HepG2 (cell line): Measurements from ENCODE around the gene SAPCD2. TPM values are rescaled to one million over a fixed set of nuclear protein-coding genes. Genes with fewer than 3 reads are reported as not detected.

Experiments
- FOXA3 ChIP-seq: IDR thresholded peaks from 2 replicates; pipeline ENCODE4 v1.6.1; 2016; ENCODE audit warnings: missing genetic modification reagents, missing compliant biosample characterization
- IKZF4 ChIP-seq: sonication (generic); formaldehyde crosslinking; IDR thresholded peaks from 2 replicates; pipeline ENCODE4 v1.5.1; 2020; ENCODE audit warnings: borderline replicate concordance, mild to moderate bottlenecking, low read depth, missing genetic modification reagents; ENCODE audit errors: not compliant biosample characterization
- MEIS2 ChIP-seq: sonication (generic); formaldehyde crosslinking; IDR thresholded peaks from 2 replicates; pipeline ENCODE4 v1.9.0; 2021; ENCODE audit warnings: mild to moderate bottlenecking, missing genetic modification reagents
- NAIF1 ChIP-seq: sonication (generic); formaldehyde crosslinking; IDR thresholded peaks from 2 replicates; pipeline ENCODE4 v1.5.0; 2020; ENCODE audit warnings: mild to moderate bottlenecking, missing genetic modification reagents, borderline replicate concordance
- NCOA5 ChIP-seq: sonication (generic); formaldehyde crosslinking; IDR thresholded peaks from 2 replicates; pipeline ENCODE4 v1.4.0; 2020; ENCODE audit warnings: missing genetic modification reagents
- NFYB ChIP-seq: sonication (generic); formaldehyde crosslinking; IDR thresholded peaks from 2 replicates; pipeline ENCODE4 v1.4.0; 2020; ENCODE audit warnings: missing genetic modification reagents
- RFX1 ChIP-seq: fragments of 450-650 bp; IDR thresholded peaks from 2 replicates; pipeline ENCODE4 v1.6.1; 2017
- XBP1 ChIP-seq: sonication (generic); formaldehyde crosslinking; IDR thresholded peaks from 2 replicates; pipeline ENCODE4 v1.5.0; 2020; ENCODE audit warnings: missing genetic modification reagents
- ZNF552 ChIP-seq: sonication (generic); formaldehyde crosslinking; IDR thresholded peaks from 2 replicates; pipeline ENCODE4 v1.9.0; 2022; ENCODE audit warnings: missing genetic modification reagents, mild to moderate bottlenecking, borderline replicate concordance
- ZNF619 ChIP-seq: sonication (generic); formaldehyde crosslinking; IDR thresholded peaks from 2 replicates; pipeline ENCODE4 v1.4.0; 2020; ENCODE audit warnings: mild to moderate bottlenecking, missing genetic modification reagents
- polyA plus RNA-seq, 8 experiments: library from polyadenylated mRNA; depleted of rRNA in 3 of 8; stranded (reverse) in 7 of 8; unstranded in 1 of 8; fragments of >200 nt; fragmentation: Illumina TruSeq in 4 of 8; extraction: Trizol in 4 of 8; gene quantifications; 2 replicates each; pipeline versions ENCODE4 v1.2.1 to v1.2.3, GENCODE V29; 2011 to 2016; ENCODE audit warnings: low read depth in 4 of 8, missing spikeins in 1 of 8, mixed read lengths in 1 of 8; ENCODE audit not compliant: insufficient read depth in 1 of 8
- total RNA-seq, 5 experiments: library from RNA; depleted of rRNA; stranded (reverse); fragments of >200 nt; fragmentation: Illumina TruSeq; extraction: Trizol; gene quantifications; 2 replicates each; pipeline ENCODE4 v1.2.3, GENCODE V29; 2016; ENCODE audit warnings: low read depth in 1 of 5
- TF ChIP-seq, protein P1 (sequence below): sonication (generic); formaldehyde crosslinking; IDR thresholded peaks from 2 replicates; pipeline ENCODE4 v1.4.0; 2020; ENCODE audit warnings: mild to moderate bottlenecking, missing genetic modification reagents
- TF ChIP-seq, protein P2 (sequence below), 2 experiments: sonication (generic) in 1 of 2; formaldehyde crosslinking in 1 of 2; IDR thresholded peaks; 2 replicates each; pipeline versions ENCODE4 v1.4.0 to v1.6.1; 2018 to 2020; ENCODE audit warnings: missing genetic modification reagents in 2 of 2, borderline replicate concordance in 1 of 2, low read depth in 1 of 2, mild to moderate bottlenecking in 1 of 2, missing biosample characterization in 1 of 2
- TF ChIP-seq, protein P3 (sequence below): sonication (generic); formaldehyde crosslinking; IDR thresholded peaks from 2 replicates; pipeline ENCODE4 v1.5.0; 2020; ENCODE audit warnings: missing genetic modification reagents, mild to moderate bottlenecking, borderline replicate concordance
- TF ChIP-seq, protein P4 (sequence below): sonication (generic); formaldehyde crosslinking; IDR thresholded peaks from 2 replicates; pipeline ENCODE4 v1.5.1; 2020; ENCODE audit warnings: mild to moderate bottlenecking, missing genetic modification reagents, moderate library complexity
- TF ChIP-seq, protein P5 (sequence below): sonication (generic); formaldehyde crosslinking; IDR thresholded peaks from 2 replicates; pipeline ENCODE4 v1.4.0; 2020; ENCODE audit warnings: mild to moderate bottlenecking, missing genetic modification reagents
- TF ChIP-seq, protein P6 (sequence below): sonication (generic); formaldehyde crosslinking; IDR thresholded peaks from 2 replicates; pipeline ENCODE4 v1.4.0; 2020; ENCODE audit warnings: mild to moderate bottlenecking, missing genetic modification reagents

Gene SAPCD2
- total and polyA plus RNA-seq, 2 of the 13 experiments (the other 11 are each of a cell fraction or from before 2014, with no cell fraction given), result 21.9 to 42.8 TPM

DNA sequence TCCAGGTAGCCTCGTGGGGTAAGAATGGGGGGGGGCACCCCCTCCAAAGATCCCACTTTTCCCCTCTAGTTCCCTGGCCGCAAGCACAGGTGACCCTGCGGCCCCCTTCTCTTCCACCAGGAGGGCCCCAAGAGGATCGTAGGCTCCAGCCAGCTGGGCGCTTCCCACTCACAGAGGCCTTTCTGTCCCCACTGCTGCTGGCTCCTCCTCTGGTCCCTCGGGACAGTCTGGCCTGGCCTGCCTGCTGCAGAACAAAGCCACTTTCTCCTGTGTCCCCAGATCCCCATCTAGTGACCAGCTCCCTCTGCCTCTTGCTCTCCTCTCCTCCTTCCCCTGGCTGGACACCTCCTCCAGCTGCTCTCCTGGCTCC lies 534 bp upstream of the SAPCD2 start (continued):
- TF ChIP-seq, protein P1, sequence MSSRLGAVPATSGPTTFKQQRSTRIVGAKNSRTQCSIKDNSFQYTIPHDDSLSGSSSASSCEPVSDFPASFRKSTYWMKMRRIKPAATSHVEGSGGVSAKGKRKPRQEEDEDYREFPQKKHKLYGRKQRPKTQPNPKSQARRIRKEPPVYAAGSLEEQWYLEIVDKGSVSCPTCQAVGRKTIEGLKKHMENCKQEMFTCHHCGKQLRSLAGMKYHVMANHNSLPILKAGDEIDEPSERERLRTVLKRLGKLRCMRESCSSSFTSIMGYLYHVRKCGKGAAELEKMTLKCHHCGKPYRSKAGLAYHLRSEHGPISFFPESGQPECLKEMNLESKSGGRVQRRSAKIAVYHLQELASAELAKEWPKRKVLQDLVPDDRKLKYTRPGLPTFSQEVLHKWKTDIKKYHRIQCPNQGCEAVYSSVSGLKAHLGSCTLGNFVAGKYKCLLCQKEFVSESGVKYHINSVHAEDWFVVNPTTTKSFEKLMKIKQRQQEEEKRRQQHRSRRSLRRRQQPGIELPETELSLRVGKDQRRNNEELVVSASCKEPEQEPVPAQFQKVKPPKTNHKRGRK (CRISPR knock-in tag), result 0 out of 2 replicates have a peak, but pooled peaks have one; percentile 34
- no peak for TF ChIP-seq RFX1
- TF ChIP-seq MEIS2 (CRISPR knock-in tag), result no peak
- no peak for TF ChIP-seq NFYB
- TF ChIP-seq NAIF1 (CRISPR knock-in tag), result no peak
- peak; percentile 25 for TF ChIP-seq IKZF4
- no peak for TF ChIP-seq NCOA5
- TF ChIP-seq, protein P2, sequence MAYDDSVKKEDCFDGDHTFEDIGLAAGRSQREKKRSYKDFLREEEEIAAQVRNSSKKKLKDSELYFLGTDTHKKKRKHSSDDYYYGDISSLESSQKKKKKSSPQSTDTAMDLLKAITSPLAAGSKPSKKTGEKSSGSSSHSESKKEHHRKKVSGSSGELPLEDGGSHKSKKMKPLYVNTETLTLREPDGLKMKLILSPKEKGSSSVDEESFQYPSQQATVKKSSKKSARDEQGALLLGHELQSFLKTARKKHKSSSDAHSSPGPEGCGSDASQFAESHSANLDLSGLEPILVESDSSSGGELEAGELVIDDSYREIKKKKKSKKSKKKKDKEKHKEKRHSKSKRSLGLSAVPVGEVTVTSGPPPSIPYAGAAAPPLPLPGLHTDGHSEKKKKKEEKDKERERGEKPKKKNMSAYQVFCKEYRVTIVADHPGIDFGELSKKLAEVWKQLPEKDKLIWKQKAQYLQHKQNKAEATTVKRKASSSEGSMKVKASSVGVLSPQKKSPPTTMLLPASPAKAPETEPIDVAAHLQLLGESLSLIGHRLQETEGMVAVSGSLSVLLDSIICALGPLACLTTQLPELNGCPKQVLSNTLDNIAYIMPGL (CRISPR knock-in tag; IDR thresholded peaks at IDR 0.05; ENCODE audit: borderline replicate concordance in 1 of 2, low read depth in 1 of 2), result peak in 1 of 2 experiments; percentile 44; a peak in 1 of 4 replicates
- TF ChIP-seq FOXA3 (CRISPR knock-in tag), result no peak
- TF ChIP-seq, protein P3, sequence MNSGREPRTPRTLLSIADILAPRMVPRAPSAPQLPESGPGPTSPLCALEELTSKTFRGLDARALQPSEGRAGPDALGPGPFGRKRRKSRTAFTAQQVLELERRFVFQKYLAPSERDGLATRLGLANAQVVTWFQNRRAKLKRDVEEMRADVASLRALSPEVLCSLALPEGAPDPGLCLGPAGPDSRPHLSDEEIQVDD (CRISPR knock-in tag), result 0 out of 2 replicates have a peak, but pooled peaks have one; percentile 6
- no peak for TF ChIP-seq XBP1 (CRISPR knock-in tag)
- TF ChIP-seq ZNF552 (CRISPR knock-in tag), result no peak
- TF ChIP-seq, protein P4, sequence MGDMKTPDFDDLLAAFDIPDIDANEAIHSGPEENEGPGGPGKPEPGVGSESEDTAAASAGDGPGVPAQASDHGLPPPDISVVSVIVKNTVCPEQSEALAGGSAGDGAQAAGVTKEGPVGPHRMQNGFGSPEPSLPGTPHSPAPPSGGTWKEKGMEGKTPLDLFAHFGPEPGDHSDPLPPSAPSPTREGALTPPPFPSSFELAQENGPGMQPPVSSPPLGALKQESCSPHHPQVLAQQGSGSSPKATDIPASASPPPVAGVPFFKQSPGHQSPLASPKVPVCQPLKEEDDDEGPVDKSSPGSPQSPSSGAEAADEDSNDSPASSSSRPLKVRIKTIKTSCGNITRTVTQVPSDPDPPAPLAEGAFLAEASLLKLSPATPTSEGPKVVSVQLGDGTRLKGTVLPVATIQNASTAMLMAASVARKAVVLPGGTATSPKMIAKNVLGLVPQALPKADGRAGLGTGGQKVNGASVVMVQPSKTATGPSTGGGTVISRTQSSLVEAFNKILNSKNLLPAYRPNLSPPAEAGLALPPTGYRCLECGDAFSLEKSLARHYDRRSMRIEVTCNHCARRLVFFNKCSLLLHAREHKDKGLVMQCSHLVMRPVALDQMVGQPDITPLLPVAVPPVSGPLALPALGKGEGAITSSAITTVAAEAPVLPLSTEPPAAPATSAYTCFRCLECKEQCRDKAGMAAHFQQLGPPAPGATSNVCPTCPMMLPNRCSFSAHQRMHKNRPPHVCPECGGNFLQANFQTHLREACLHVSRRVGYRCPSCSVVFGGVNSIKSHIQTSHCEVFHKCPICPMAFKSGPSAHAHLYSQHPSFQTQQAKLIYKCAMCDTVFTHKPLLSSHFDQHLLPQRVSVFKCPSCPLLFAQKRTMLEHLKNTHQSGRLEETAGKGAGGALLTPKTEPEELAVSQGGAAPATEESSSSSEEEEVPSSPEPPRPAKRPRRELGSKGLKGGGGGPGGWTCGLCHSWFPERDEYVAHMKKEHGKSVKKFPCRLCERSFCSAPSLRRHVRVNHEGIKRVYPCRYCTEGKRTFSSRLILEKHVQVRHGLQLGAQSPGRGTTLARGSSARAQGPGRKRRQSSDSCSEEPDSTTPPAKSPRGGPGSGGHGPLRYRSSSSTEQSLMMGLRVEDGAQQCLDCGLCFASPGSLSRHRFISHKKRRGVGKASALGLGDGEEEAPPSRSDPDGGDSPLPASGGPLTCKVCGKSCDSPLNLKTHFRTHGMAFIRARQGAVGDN (CRISPR knock-in tag), result peak; percentile 73
- TF ChIP-seq, protein P5, sequence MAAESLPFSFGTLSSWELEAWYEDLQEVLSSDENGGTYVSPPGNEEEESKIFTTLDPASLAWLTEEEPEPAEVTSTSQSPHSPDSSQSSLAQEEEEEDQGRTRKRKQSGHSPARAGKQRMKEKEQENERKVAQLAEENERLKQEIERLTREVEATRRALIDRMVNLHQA (CRISPR knock-in tag), result no peak
- TF ChIP-seq, protein P6, sequence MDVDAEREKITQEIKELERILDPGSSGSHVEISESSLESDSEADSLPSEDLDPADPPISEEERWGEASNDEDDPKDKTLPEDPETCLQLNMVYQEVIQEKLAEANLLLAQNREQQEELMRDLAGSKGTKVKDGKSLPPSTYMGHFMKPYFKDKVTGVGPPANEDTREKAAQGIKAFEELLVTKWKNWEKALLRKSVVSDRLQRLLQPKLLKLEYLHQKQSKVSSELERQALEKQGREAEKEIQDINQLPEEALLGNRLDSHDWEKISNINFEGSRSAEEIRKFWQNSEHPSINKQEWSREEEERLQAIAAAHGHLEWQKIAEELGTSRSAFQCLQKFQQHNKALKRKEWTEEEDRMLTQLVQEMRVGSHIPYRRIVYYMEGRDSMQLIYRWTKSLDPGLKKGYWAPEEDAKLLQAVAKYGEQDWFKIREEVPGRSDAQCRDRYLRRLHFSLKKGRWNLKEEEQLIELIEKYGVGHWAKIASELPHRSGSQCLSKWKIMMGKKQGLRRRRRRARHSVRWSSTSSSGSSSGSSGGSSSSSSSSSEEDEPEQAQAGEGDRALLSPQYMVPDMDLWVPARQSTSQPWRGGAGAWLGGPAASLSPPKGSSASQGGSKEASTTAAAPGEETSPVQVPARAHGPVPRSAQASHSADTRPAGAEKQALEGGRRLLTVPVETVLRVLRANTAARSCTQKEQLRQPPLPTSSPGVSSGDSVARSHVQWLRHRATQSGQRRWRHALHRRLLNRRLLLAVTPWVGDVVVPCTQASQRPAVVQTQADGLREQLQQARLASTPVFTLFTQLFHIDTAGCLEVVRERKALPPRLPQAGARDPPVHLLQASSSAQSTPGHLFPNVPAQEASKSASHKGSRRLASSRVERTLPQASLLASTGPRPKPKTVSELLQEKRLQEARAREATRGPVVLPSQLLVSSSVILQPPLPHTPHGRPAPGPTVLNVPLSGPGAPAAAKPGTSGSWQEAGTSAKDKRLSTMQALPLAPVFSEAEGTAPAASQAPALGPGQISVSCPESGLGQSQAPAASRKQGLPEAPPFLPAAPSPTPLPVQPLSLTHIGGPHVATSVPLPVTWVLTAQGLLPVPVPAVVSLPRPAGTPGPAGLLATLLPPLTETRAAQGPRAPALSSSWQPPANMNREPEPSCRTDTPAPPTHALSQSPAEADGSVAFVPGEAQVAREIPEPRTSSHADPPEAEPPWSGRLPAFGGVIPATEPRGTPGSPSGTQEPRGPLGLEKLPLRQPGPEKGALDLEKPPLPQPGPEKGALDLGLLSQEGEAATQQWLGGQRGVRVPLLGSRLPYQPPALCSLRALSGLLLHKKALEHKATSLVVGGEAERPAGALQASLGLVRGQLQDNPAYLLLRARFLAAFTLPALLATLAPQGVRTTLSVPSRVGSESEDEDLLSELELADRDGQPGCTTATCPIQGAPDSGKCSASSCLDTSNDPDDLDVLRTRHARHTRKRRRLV, result no peak; the same call in 1 of the 2 replicates
- TF ChIP-seq ZNF619, result peak; percentile 43; the same call in 1 of the 2 replicates
